GM12892 (cell line): ENCODE measurements around the gene SEC14L2.

ENCODE experiments used
- POLR2A ChIP-seq: IDR thresholded peaks from 2 replicates; pipeline ENCODE4 v1.6.1; 2011; ENCODE audit warnings: low read depth, low read length, control low read depth
- TAF1 ChIP-seq: IDR thresholded peaks from 2 replicates; pipeline ENCODE4 v1.6.1; 2011; ENCODE audit warnings: low read depth, mild to moderate bottlenecking, control low read depth, low read length, borderline replicate concordance

DNA sequence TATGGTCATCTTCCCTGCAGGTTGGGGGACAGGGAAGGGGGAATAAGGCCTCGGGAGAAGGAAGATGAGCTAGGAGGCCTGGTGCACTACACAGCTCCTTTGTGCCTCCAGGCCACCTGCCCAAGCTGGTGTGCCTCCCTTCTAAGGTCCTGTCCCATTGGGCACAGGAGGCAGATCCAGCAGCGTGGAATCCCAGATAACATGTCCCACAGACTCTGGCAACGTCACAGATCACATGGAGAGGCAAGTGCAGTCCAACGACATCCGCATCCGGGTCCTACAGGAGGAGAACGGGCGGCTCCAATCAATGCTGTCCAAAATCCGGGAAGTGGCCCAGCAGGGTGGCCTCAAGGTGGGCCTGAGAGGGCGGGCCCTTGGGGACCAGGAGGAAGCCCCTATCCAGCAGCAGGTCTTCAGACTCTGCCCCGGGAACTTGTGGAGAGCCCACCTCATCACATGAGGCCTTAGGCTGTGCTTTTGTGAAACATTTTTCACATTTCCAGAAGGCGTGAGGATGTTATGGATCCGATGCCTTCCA lies 21.4 kb upstream of the SEC14L2 start:
- TF ChIP-seq TAF1 (no peak), POLR2A (no peak)
